Fibroblast of lung (primary cell): ENCODE results near the gene ASXL2. TPM values are rescaled to one million over a fixed set of nuclear protein-coding genes. Genes with fewer than 3 reads are reported as not detected.

Experiments used
- DNase-seq, 2 donors: peaks; one replicate each; pipeline versions ENCODE4 v3.0.0 to v3.0.0-alpha.2; 2010; ENCODE audit warnings: low read depth in 2 of 2
- H2AFZ ChIP-seq: 2 replicates; pipeline ENCODE4 v1.5.1; 2012; ENCODE audit warnings: low read length, control low read depth, inconsistent platforms
- H3K27ac ChIP-seq: 2 replicates; pipeline ENCODE4 v1.5.1; 2011; ENCODE audit warnings: low read length, control low read depth; ENCODE audit not compliant: insufficient read depth
- H3K27me3 ChIP-seq: 2 replicates; pipeline ENCODE4 v1.5.1; 2011; ENCODE audit warnings: mild to moderate bottlenecking, low read length; ENCODE audit not compliant: control insufficient read depth, insufficient read depth
- H3K36me3 ChIP-seq: 2 replicates; pipeline ENCODE4 v1.5.1; 2011; ENCODE audit warnings: low read length; ENCODE audit not compliant: control insufficient read depth, insufficient read depth
- H3K4me1 ChIP-seq: 2 replicates; pipeline ENCODE4 v1.5.1; 2011; ENCODE audit warnings: low read length; ENCODE audit not compliant: control insufficient read depth, insufficient read depth; ENCODE audit errors: extremely low read depth
- H3K4me2 ChIP-seq: 2 replicates; pipeline ENCODE4 v1.5.1; 2011; ENCODE audit warnings: low read length, control low read depth; ENCODE audit not compliant: insufficient read depth; ENCODE audit errors: extremely low read depth
- H3K4me3 ChIP-seq, 4 experiments: fragments of 200-600 bp in 1 of 4; sonication (generic) in 1 of 4; replicated peaks in 1 of 4; 2 replicates each; pipeline ENCODE4 v1.5.1; 2011 to 2016; ENCODE audit warnings: low read length in 4 of 4, low read depth in 3 of 4, mild to moderate bottlenecking in 3 of 4, control low read depth in 2 of 4, inconsistent platforms in 1 of 4, mixed read lengths in 1 of 4; ENCODE audit not compliant: insufficient read depth in 1 of 4; ENCODE audit errors: control extremely low read depth in 1 of 4
- H3K79me2 ChIP-seq: 2 replicates; pipeline ENCODE4 v1.5.1; 2012; ENCODE audit warnings: mild to moderate bottlenecking, low read length, inconsistent platforms; ENCODE audit not compliant: control insufficient read depth, insufficient read depth
- H3K9ac ChIP-seq: 2 replicates; pipeline ENCODE4 v1.5.1; 2011; ENCODE audit warnings: mild to moderate bottlenecking, low read length, control low read depth; ENCODE audit not compliant: insufficient read depth
- H3K9me3 ChIP-seq: 2 replicates; pipeline ENCODE4 v1.5.1; 2012; ENCODE audit warnings: low read depth, low read length; ENCODE audit not compliant: control insufficient read depth, insufficient read depth
- H4K20me1 ChIP-seq: 2 replicates; pipeline ENCODE4 v1.5.1; 2011; ENCODE audit warnings: low read length; ENCODE audit not compliant: control insufficient read depth, insufficient read depth; ENCODE audit errors: extremely low read depth
- EZH2 ChIP-seq: IDR thresholded peaks from 2 replicates; pipeline ENCODE4 v1.5.1; 2012; ENCODE audit warnings: low read length, control low read depth, mild to moderate bottlenecking; ENCODE audit errors: missing control alignments
- polyA plus RNA-seq, 2 donors: library from polyadenylated mRNA; depleted of rRNA in 1 of 2; stranded (reverse) in 1 of 2; unstranded in 1 of 2; fragments of >200 nt; gene quantifications; 2 replicates each; pipeline ENCODE4 v1.2.1, GENCODE V29; 2011 to 2012; ENCODE audit warnings: missing spikeins in 1 of 2
- total RNA-seq: library from RNA; depleted of rRNA; stranded (reverse); fragments of >200 nt; gene quantifications from 2 replicates; pipeline ENCODE4 v1.2.1, GENCODE V29; 2014
- TF ChIP-seq, protein P1 (sequence below), 2 donors: IDR thresholded peaks in 1 of 2; conservative IDR thresholded peaks in 1 of 2; 1 replicate in 1 of 2; 2 replicates in 1 of 2; pipeline ENCODE4 v1.5.1; 2011 to 2012; ENCODE audit warnings: low read length in 2 of 2, control low read depth in 1 of 2, inconsistent platforms in 1 of 2, low read depth in 1 of 2, mild to moderate bottlenecking in 1 of 2

ASXL2 gene
- total and polyA plus RNA-seq, 2 donors (not counting 1 experiment from before 2014, with no cell fraction given), result 5.9 to 16.6 TPM

GRCh38 chr2:25794544-25795276, 83.6 kb downstream of the ASXL2 start:
- no peaks in the 10 kb centered on the region for H3K36me3 ChIP-seq
- H2AFZ ChIP-seq, result no peak overlapping the region
- TF ChIP-seq, protein P1, sequence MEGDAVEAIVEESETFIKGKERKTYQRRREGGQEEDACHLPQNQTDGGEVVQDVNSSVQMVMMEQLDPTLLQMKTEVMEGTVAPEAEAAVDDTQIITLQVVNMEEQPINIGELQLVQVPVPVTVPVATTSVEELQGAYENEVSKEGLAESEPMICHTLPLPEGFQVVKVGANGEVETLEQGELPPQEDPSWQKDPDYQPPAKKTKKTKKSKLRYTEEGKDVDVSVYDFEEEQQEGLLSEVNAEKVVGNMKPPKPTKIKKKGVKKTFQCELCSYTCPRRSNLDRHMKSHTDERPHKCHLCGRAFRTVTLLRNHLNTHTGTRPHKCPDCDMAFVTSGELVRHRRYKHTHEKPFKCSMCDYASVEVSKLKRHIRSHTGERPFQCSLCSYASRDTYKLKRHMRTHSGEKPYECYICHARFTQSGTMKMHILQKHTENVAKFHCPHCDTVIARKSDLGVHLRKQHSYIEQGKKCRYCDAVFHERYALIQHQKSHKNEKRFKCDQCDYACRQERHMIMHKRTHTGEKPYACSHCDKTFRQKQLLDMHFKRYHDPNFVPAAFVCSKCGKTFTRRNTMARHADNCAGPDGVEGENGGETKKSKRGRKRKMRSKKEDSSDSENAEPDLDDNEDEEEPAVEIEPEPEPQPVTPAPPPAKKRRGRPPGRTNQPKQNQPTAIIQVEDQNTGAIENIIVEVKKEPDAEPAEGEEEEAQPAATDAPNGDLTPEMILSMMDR (conservative IDR thresholded peaks at IDR 0.05 in 1 of 2, IDR thresholded peaks at IDR 0.05 in 1 of 2; ENCODE audit: low read depth in 1 of 2, low read length in 2 of 2), result no peak
- TF ChIP-seq EZH2, result no peak
- H3K9ac ChIP-seq, result no peak overlapping the region
- DNase-seq, result no peak
- no peak overlapping the region for H3K4me3 ChIP-seq
- H4K20me1 ChIP-seq, result no peaks in the 10 kb centered on the region
- no peaks in the 10 kb centered on the region for H3K27me3 ChIP-seq
- no peaks in the 10 kb centered on the region for H3K9me3 ChIP-seq
- H3K4me2 ChIP-seq, result no peak overlapping the region
- no peaks in the 10 kb centered on the region for H3K79me2 ChIP-seq
- no peak overlapping the region for H3K27ac ChIP-seq
- H3K4me1 ChIP-seq, result no peaks in the 10 kb centered on the region

- no peak overlapping the region for H3K9ac ChIP-seq
- no peaks in the 10 kb centered on the region for H3K27me3 ChIP-seq
- TF ChIP-seq, protein P1 (conservative IDR thresholded peaks at IDR 0.05 in 1 of 2, IDR thresholded peaks at IDR 0.05 in 1 of 2; ENCODE audit: low read depth in 1 of 2, low read length in 2 of 2), result no peak
- no peak for TF ChIP-seq EZH2
- H3K4me1 ChIP-seq, result no peaks in the 10 kb centered on the region
- no peaks in the 10 kb centered on the region for H3K9me3 ChIP-seq
- no peak overlapping the region for H3K4me2 ChIP-seq
- DNase-seq, result peak in 1 of 2 donors; percentile 12
- H3K36me3 ChIP-seq, result no peaks in the 10 kb centered on the region
- no peak overlapping the region for H3K4me3 ChIP-seq
- no peak overlapping the region for H2AFZ ChIP-seq
- H4K20me1 ChIP-seq, result no peaks in the 10 kb centered on the region
- H3K27ac ChIP-seq, result no peak overlapping the region
- no peaks in the 10 kb centered on the region for H3K79me2 ChIP-seq
Observed at GRCh38 chr2:25790074-25790790, 88.1 kb downstream of the ASXL2 start.

DNA sequence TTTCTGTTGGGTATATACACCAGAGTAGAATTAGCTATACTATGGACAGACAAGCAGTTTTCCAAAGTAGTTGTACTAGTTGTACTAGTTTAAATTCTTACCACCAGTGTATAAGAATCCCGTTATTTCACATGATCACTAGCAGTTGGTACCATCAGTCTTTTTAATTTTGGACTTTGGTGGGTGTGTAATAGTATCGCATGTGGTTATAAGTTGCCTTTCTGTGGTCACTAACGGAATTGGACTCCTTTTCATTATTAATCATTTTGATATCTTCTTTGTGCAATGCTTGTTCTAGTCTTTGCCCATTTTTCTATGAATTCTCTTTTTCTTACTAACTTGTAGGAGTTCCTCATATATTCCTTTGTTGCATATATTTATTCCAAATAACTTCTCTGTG, 89.8 kb downstream of the ASXL2 start:
- Histone ChIP-seq H3K27ac (no peak overlapping the region), H3K27me3 (no peaks in the 10 kb centered on the region), H3K4me2 (no peak overlapping the region), H2AFZ (no peak overlapping the region), H3K4me1 (no peaks in the 10 kb centered on the region), H3K4me3 (no peak overlapping the region), H4K20me1 (no peaks in the 10 kb centered on the region), H3K9me3 (no peaks in the 10 kb centered on the region), H3K9ac (no peak overlapping the region), H3K79me2 (no peaks in the 10 kb centered on the region), H3K36me3 (no peaks in the 10 kb centered on the region)
- peak in 1 of 2 donors; percentile 8 for DNase-seq
- no peak for TF ChIP-seq EZH2
- TF ChIP-seq, protein P1 (conservative IDR thresholded peaks at IDR 0.05 in 1 of 2, IDR thresholded peaks at IDR 0.05 in 1 of 2; ENCODE audit: low read depth in 1 of 2, low read length in 2 of 2), result no peak
